Astrocyte (in vitro differentiated cells and primary cell): ENCODE measurements around the gene RUNX3. TPM values are rescaled to one million over a fixed set of nuclear protein-coding genes. Genes with fewer than 3 reads are reported as not detected.

ENCODE experiments used
- DNase-seq: peaks from one replicate; pipeline ENCODE4 v3.0.0-alpha.2; 2010; ENCODE audit warnings: low read depth
- FAIRE-seq: peaks from 2 replicates; lab custom pipeline; 2011; peaks lifted over from hg19 to GRCh38; lab: Jason Lieb, UNC
- H2AFZ ChIP-seq: 2 replicates; pipeline ENCODE4 v1.6.0; 2012; ENCODE audit warnings: low read depth, low read length, inconsistent platforms
- H3K27ac ChIP-seq: 2 replicates; pipeline ENCODE4 v1.5.1; 2011; ENCODE audit warnings: low read depth, low read length, inconsistent platforms
- H3K27me3 ChIP-seq: 2 replicates; pipeline ENCODE4 v1.6.0; 2011; ENCODE audit warnings: low read length, inconsistent platforms; ENCODE audit not compliant: insufficient read depth
- H3K36me3 ChIP-seq: 2 replicates; pipeline ENCODE4 v1.5.1; 2011; ENCODE audit warnings: low read length, inconsistent platforms; ENCODE audit not compliant: insufficient read depth
- H3K4me1 ChIP-seq: 2 replicates; pipeline ENCODE4 v1.5.1; 2011; ENCODE audit warnings: low read length, inconsistent platforms; ENCODE audit not compliant: insufficient read depth
- H3K4me2 ChIP-seq: 2 replicates; pipeline ENCODE4 v1.6.0; 2012; ENCODE audit warnings: low read length, inconsistent platforms
- H3K4me3 ChIP-seq: 2 replicates; pipeline ENCODE4 v1.5.1; 2011; ENCODE audit warnings: low read depth, mild to moderate bottlenecking, low read length, inconsistent platforms; ENCODE audit not compliant: insufficient read depth
- H3K79me2 ChIP-seq: 2 replicates; pipeline ENCODE4 v1.6.0; 2012; ENCODE audit warnings: mild to moderate bottlenecking, low read length, inconsistent platforms; ENCODE audit not compliant: insufficient read depth
- H3K9ac ChIP-seq: 2 replicates; pipeline ENCODE4 v1.6.0; 2012; ENCODE audit warnings: mild to moderate bottlenecking, low read length, inconsistent platforms
- H3K9me3 ChIP-seq: 2 replicates; pipeline ENCODE4 v1.5.1; 2012; ENCODE audit warnings: low read depth, mild to moderate bottlenecking, low read length, inconsistent platforms; ENCODE audit not compliant: insufficient read depth
- H4K20me1 ChIP-seq: 2 replicates; pipeline ENCODE4 v1.6.0; 2012; ENCODE audit warnings: low read length, inconsistent platforms; ENCODE audit not compliant: insufficient read depth
- H3K27ac Mint-ChIP-seq: one replicate; pipeline ENCODE4 v1.8.0; 2021; ENCODE audit warnings: mild to moderate bottlenecking, mixed read lengths; ENCODE audit not compliant: unreplicated experiment
- H3K27me3 Mint-ChIP-seq: one replicate; pipeline ENCODE4 v1.8.0; 2021; ENCODE audit warnings: low read depth, mixed read lengths; ENCODE audit not compliant: unreplicated experiment
- H3K36me3 Mint-ChIP-seq: one replicate; pipeline ENCODE4 v1.8.0; 2021; ENCODE audit warnings: low read depth, mixed read lengths; ENCODE audit not compliant: unreplicated experiment
- H3K4me1 Mint-ChIP-seq: one replicate; pipeline ENCODE4 v1.8.0; 2021; ENCODE audit warnings: low read depth, mixed read lengths; ENCODE audit not compliant: unreplicated experiment
- H3K4me3 Mint-ChIP-seq: one replicate; pipeline ENCODE4 v1.8.0; 2021; ENCODE audit warnings: mild to moderate bottlenecking, moderate library complexity, mixed read lengths; ENCODE audit not compliant: unreplicated experiment
- H3K9me3 Mint-ChIP-seq: one replicate; pipeline ENCODE4 v1.8.0; 2021; ENCODE audit warnings: mild to moderate bottlenecking, mixed read lengths; ENCODE audit not compliant: unreplicated experiment
- CTCF ChIP-seq: IDR thresholded peaks from 2 replicates; pipeline ENCODE4 v1.5.1; 2011; ENCODE audit warnings: low read depth, mild to moderate bottlenecking, inconsistent platforms, low read length, moderate library complexity; ENCODE audit not compliant: insufficient read depth
- EZH2 ChIP-seq: IDR thresholded peaks from 2 replicates; pipeline ENCODE4 v1.6.1; 2012; ENCODE audit warnings: mild to moderate bottlenecking, low read length, inconsistent platforms; ENCODE audit not compliant: insufficient read depth
- total RNA-seq: library from RNA; stranded (reverse); gene quantifications from 2 replicates; pipeline ENCODE4 v1.2.1, GENCODE V29; 2021

The RUNX3 gene
- total RNA-seq, 1 donor from 2014 or later, result 2.5 TPM

DNA sequence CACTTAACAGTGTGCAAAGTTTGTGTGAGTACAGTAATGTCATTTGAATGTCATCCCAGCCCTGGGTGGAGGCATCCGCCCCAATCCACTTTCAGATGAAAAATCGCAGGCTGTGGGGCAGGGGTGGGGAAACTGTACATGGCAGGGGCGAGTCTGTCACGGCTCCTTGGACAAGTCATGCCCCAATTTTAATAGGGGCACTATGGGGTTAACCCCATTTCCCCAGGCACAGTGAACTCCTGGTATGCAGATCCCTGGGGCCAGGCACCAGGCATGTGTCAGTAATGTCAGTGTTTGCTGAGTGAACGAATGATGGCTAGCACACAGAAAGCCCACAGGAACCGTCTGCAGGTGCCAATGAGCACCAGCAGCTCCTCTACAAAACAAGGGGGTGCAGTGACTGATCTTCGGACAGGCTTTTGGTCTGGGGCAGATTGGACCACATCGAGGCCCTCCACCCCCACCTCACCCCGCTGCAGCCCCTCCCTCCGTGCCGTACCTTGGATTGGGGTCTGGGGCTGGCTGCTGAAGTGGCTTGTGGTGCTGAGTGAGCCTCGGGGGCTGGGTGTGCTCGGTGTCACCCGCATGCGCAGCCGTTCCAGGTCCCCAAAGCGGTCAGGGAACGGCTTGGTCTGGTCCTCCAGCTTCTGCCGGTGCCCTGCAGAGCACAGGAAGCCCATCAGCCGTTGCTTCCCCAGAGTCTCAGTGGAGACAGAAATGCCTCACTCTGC, 23.2 kb downstream of the RUNX3 start:
- no peak for FAIRE-seq
- Mint-ChIP-seq H3K36me3 (peaks cover 2% of the 10 kb centered on the region), H3K27me3 (peaks cover 19% of the 10 kb centered on the region), H3K4me3 (no peak overlapping the region), H3K27ac (no peak overlapping the region), H3K4me1 (no peaks in the 10 kb centered on the region), H3K9me3 (peaks cover 6% of the 10 kb centered on the region)
- H3K36me3 ChIP-seq, result no peaks in the 10 kb centered on the region
- peaks cover 3% of the 10 kb centered on the region for H3K27me3 ChIP-seq
- no peaks in the 10 kb centered on the region for H4K20me1 ChIP-seq
- H3K79me2 ChIP-seq, result no peaks in the 10 kb centered on the region
- H3K27ac ChIP-seq, result no peak overlapping the region
- TF ChIP-seq CTCF (no peak), EZH2 (no peak)
- H3K9me3 ChIP-seq, result no peaks in the 10 kb centered on the region
- H3K4me3 ChIP-seq, result no peak overlapping the region
- no peak overlapping the region for H2AFZ ChIP-seq
- H3K4me1 ChIP-seq, result peaks cover 6% of the 10 kb centered on the region
- H3K4me2 ChIP-seq, result no peak overlapping the region
- DNase-seq, result no peak
- H3K9ac ChIP-seq, result no peak overlapping the region

DNA sequence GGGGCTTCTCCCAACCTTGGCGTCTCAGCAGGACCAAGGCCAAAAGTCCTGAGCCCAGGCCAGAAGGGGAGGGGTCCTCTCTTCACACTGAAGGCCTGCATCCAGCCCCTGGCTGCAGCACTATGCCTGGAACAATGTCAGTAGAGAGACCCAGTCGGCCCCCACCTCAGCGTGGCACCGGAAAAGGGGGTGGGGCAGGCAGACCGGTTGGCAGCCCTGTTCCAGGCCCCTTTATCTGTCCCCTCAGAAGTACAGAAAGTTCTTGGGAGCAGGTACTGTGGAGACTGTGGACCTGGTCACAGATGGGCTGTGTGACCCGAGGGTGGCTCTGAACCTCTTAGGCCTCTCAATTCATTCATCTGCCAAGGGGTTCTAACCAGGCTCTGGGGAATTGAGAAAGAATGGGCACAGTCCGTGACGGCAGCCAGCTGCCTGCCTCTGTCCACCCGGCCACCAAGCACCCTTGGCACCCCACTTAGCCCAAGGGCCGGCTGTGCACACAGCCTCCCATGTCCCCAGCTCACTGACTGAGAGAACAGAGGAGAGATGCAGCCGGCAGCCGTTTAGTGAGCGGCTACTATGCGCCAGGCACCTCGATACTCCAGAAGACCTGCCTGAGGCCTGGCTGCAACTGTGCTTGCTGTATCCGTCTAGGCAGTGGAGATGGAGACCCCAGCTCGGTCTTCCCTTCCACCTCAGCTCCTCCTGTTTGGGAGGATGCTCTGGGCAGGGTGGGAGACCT, 23.9 kb downstream of the RUNX3 start:
- Histone ChIP-seq H3K36me3 (no peaks in the 10 kb centered on the region), H2AFZ (no peak overlapping the region), H3K4me3 (no peak overlapping the region), H3K4me2 (no peak overlapping the region), H3K79me2 (no peaks in the 10 kb centered on the region), H3K27me3 (peaks cover 3% of the 10 kb centered on the region), H3K27ac (no peak overlapping the region), H3K4me1 (peaks cover 4% of the 10 kb centered on the region), H4K20me1 (no peaks in the 10 kb centered on the region), H3K9ac (no peak overlapping the region), H3K9me3 (no peaks in the 10 kb centered on the region)
- peaks cover 2% of the 10 kb centered on the region for H3K36me3 Mint-ChIP-seq
- H3K4me3 Mint-ChIP-seq, result no peak overlapping the region
- TF ChIP-seq CTCF (no peak), EZH2 (no peak)
- FAIRE-seq (no peak), DNase-seq (no peak)
- no peak overlapping the region for H3K27ac Mint-ChIP-seq
- no peaks in the 10 kb centered on the region for H3K4me1 Mint-ChIP-seq
- peaks cover 16% of the 10 kb centered on the region for H3K27me3 Mint-ChIP-seq
- H3K9me3 Mint-ChIP-seq, result peaks cover 6% of the 10 kb centered on the region
